Peyer's patch (tissue), 4 donors: ENCODE results near the gene KRTAP2-2. TPM values are rescaled to one million over a fixed set of nuclear protein-coding genes. Genes with fewer than 3 reads are reported as not detected.
"Not testable (repeated sequence)": the region's sequence is repeated elsewhere in the genome, so short reads cannot be mapped to it uniquely, and the experiment has no call there.

Source experiments
- DNase-seq, 3 donors: peaks; one replicate each; pipeline ENCODE4 v3.0.0-alpha.2; 2017 to 2019
- H3K27ac ChIP-seq, 4 donors: fragments of 200-600 bp; sonication (generic); one replicate each; pipeline ENCODE4 v1.5.1; 2016 to 2019
- H3K27me3 ChIP-seq, 2 donors: fragments of 200-600 bp; sonication (generic); one replicate each; pipeline ENCODE4 v1.5.1; 2019
- H3K36me3 ChIP-seq, 3 donors: fragments of 200-600 bp; sonication (generic); one replicate each; pipeline ENCODE4 v1.5.1; 2016 to 2019
- H3K4me1 ChIP-seq, 4 donors: fragments of 200-600 bp; sonication (generic); one replicate each; pipeline ENCODE4 v1.5.1; 2016 to 2019
- H3K4me3 ChIP-seq, 4 donors: fragments of 200-600 bp; sonication (generic); 1 replicate in 3 of 4; 2 replicates in 1 of 4; pipeline ENCODE4 v1.5.1; 2016 to 2019; ENCODE audit warnings: mild to moderate bottlenecking in 1 of 4
- H3K9me3 ChIP-seq, 4 donors: fragments of 200-600 bp; sonication (generic); one replicate each; pipeline ENCODE4 v1.5.1; 2016 to 2019; ENCODE audit warnings: mild to moderate bottlenecking in 1 of 4
- POLR2A ChIP-seq, 2 donors: fragments of 450-650 bp; IDR thresholded peaks; one replicate each; pipeline ENCODE4 v1.5.1; 2017; ENCODE audit warnings: antibody characterized with exemption in 2 of 2, mild to moderate bottlenecking in 2 of 2, moderate library complexity in 2 of 2
- total RNA-seq, 4 donors: library from RNA; depleted of rRNA; stranded (reverse); fragments of >200 nt; gene quantifications; one replicate each; pipeline ENCODE4 v1.1.0, GENCODE V29; 2016
- TF ChIP-seq, protein P1 (sequence below), 6 experiments: fragments of 450-650 bp in 4 of 6; fragments of 200-600 bp in 2 of 6; sonication (generic) in 1 of 6; IDR thresholded peaks; one replicate each; pipeline ENCODE4 v1.5.1; 2017 to 2019; ENCODE audit warnings: antibody characterized with exemption in 6 of 6, mild to moderate bottlenecking in 3 of 6, moderate library complexity in 1 of 6

KRTAP2-2 gene
- total RNA-seq, 4 donors from 2014 or later = not detected

DNA sequence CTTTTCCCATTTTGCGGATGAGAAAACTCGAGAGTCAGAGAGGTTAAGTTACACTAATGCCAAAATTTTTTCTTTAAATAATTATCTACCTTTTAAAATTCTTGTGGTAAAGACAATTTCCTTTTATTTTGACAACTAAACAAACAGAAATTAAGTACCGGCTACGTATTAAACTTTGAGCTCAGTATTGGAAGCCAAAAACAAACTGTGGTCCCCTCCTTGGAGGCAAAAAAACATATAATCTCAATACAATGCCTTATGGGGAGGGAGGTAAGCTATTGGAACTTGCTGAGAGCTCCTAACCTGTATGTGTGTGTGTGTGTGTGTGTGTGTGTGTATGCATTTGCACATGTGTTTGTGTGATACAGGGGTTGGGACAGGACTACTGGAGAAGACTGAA is 8.4 kb upstream of the KRTAP2-2 start:
- Histone ChIP-seq H3K4me3 (no peak overlapping the region), H3K27me3 (no peaks in the 10 kb centered on the region), H3K9me3 (no peaks in the 10 kb centered on the region), H3K4me1 (no peaks in the 10 kb centered on the region), H3K27ac (no peak overlapping the region), H3K36me3 (no peaks in the 10 kb centered on the region)
- TF ChIP-seq, protein P1, sequence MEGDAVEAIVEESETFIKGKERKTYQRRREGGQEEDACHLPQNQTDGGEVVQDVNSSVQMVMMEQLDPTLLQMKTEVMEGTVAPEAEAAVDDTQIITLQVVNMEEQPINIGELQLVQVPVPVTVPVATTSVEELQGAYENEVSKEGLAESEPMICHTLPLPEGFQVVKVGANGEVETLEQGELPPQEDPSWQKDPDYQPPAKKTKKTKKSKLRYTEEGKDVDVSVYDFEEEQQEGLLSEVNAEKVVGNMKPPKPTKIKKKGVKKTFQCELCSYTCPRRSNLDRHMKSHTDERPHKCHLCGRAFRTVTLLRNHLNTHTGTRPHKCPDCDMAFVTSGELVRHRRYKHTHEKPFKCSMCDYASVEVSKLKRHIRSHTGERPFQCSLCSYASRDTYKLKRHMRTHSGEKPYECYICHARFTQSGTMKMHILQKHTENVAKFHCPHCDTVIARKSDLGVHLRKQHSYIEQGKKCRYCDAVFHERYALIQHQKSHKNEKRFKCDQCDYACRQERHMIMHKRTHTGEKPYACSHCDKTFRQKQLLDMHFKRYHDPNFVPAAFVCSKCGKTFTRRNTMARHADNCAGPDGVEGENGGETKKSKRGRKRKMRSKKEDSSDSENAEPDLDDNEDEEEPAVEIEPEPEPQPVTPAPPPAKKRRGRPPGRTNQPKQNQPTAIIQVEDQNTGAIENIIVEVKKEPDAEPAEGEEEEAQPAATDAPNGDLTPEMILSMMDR (IDR thresholded peaks at IDR 0.05) = no peak
- no peak for TF ChIP-seq POLR2A (IDR thresholded peaks at IDR 0.05)
- no peak for DNase-seq

DNA sequence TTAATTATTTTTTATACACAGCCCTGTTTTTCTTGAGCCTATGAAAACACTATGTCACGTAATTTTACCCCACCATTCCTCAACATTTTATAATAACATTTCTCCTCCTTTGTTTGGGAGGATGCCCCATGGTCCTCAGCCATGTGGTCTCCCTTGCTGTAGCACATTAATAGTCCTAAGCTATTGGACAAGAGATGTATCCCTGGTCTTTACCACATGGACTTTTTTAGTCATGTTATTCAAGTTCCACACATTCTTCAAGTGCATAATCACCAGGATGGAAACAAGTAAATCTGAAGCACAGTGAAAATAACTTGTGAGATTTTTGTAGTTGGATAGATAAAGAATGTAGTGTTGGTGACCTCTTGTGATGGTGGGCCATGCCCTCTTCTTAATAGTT is 6.9 kb upstream of the KRTAP2-2 start:
- Histone ChIP-seq H3K4me1 (no peaks in the 10 kb centered on the region), H3K27me3 (no peaks in the 10 kb centered on the region), H3K9me3 (no peaks in the 10 kb centered on the region), H3K36me3 (no peaks in the 10 kb centered on the region), H3K27ac (no peak overlapping the region), H3K4me3 (no peak overlapping the region)
- no peak for DNase-seq
- TF ChIP-seq POLR2A (IDR thresholded peaks at IDR 0.05) = no peak
- TF ChIP-seq, protein P1 (IDR thresholded peaks at IDR 0.05) = no peak

DNA sequence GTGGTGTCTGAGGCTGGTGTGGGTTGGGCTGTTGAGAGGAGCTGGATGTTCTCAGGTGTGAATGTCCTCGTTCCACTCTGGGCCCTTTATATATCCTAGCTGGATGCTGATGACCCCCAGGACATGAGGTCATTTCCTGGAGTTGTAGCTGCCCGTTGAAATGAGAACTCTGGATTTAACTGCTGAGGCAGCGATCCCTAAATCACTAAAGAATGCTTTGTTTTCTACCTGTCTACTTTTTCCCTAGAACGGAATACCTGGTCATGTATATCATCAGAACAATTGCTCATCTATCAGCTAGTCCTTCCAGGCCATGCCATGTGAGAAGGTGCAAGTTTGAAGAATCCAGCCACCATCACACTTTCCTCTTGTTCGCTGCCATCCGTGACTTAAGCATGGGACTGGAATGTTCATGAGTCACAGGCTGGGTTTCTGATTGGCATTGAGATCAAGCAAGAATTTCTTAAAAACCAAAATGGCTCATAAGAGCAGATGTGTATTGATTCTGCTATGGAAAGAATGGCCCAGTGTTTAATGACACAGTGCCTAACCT is 5.1 kb upstream of the KRTAP2-2 start, which contains the start of gene KRTAP2-3:
Gene KRTAP2-3 (minus strand): TSS at position 63 of the 553 bp plus-strand sequence. CDS start 64 bp downstream, outside the sequence.
- no peaks in the 10 kb centered on the region for H3K27me3 ChIP-seq
- no peak for TF ChIP-seq POLR2A (IDR thresholded peaks at IDR 0.05)
- TF ChIP-seq, protein P1 (IDR thresholded peaks at IDR 0.05) = no peak

DNA sequence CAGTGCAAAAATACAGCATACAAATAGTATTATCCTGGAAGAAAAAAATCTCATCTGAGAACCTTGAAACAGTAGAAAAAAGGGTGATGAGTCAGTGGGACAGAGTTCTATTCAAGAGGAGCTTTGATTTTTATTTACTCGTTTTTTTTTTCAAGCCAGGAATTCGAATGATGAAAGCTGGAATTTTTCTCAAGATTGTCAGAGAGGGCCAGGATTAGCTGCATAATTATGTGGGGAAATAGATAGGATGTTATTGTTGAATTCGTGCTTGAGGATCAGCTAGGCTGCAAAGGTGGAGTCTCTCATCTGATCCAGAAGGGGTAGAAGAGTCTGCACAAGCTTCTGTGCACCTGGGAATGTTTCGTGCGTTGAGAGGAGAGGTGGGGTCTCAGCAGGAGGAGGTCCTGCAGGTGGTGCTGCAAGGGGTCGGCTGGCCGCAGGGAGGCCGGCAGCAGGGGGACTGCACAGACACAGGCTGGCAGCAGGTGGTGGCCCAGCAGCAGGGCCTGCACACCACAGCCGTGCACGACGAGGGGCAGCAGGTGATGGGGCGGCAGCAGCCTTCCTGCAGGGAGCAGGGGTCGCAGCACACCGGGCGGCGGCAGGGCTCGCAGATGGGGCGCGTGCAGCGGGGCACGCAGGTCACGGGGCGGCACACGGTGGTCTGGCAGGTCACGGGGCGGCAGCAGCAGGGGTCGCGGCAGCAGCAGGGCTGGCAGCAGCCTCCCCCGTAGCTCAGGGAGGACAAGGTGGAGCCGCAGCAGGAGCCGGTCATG is 4.4 kb upstream of the KRTAP2-2 start:
- H3K4me3 ChIP-seq, H3K4me1 ChIP-seq, H3K36me3 ChIP-seq, H3K27ac ChIP-seq, H3K9me3 ChIP-seq, DNase-seq, H3K27me3 ChIP-seq: not testable (repeated sequence)

More for the DNA sequence above, 5.1 kb upstream of the KRTAP2-2 start, which contains the start of gene KRTAP2-3:
- Histone ChIP-seq H3K4me3 (no peak within 1 kb of the TSS), H3K9me3 (no peaks in the 10 kb centered on the region), H3K36me3 (no peaks in the 10 kb centered on the region), H3K27ac (no peak within 1 kb of the TSS), H3K4me1 (no peaks in the 10 kb centered on the region)
- DNase-seq = no peak

DNA sequence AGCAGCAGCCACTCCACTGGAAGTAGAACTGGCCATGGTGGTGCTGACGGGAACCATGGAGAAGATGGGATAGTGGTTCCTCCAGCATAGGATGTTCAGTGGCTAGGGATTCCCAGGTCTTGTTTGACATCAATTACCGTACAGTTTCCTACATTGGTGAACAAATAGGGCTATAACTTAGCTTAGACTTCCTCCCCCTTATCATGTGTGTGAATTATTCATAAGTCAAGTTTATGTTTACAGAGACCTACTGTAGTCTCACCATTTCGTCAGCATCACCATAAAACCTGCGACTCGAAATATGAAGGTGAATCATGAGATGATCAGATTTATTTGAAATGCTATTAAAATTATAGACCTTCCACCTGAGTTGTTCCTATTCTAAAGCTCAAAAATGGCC is 3.7 kb upstream of the KRTAP2-2 start:
- Histone ChIP-seq H3K27ac (no peak overlapping the region), H3K4me3 (no peak overlapping the region), H3K27me3 (no peaks in the 10 kb centered on the region), H3K9me3 (no peaks in the 10 kb centered on the region), H3K36me3 (no peaks in the 10 kb centered on the region), H3K4me1 (no peaks in the 10 kb centered on the region)
- no peak for DNase-seq
- TF ChIP-seq POLR2A (IDR thresholded peaks at IDR 0.05) = no peak
- TF ChIP-seq, protein P1 (IDR thresholded peaks at IDR 0.05) = no peak

DNA sequence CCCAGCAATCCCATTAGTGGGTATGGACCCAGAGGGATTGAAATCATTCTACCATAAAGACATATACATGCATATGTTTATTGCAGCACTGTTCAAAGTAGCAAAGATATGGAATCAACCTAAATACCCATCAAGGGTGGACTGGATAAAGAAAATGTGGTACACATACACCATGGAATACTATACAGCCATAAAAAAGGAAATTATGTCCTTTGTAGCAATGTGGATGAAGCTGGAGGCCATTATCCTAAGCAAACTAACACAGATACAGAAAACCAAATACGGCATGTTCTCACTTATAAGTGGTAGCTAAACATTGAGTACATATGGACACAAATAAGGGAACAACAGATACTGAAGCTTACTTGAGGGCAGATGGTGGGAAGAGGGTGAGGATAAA is 2.5 kb upstream of the KRTAP2-2 start:
- Histone ChIP-seq H3K27me3 (no peaks in the 10 kb centered on the region), H3K4me3 (no peak overlapping the region), H3K36me3 (no peaks in the 10 kb centered on the region), H3K27ac (no peak overlapping the region), H3K4me1 (no peaks in the 10 kb centered on the region), H3K9me3 (no peaks in the 10 kb centered on the region)
- no peak for DNase-seq
- TF ChIP-seq POLR2A (IDR thresholded peaks at IDR 0.05) = no peak
- TF ChIP-seq, protein P1 (IDR thresholded peaks at IDR 0.05) = no peak

- H3K4me3 ChIP-seq, DNase-seq: not testable (repeated sequence)
Observed at GRCh38 chr17:41054556-41054955, 474 bp downstream of the KRTAP2-2 start.

More at GRCh38 chr17:41054556-41054955, 474 bp downstream of the KRTAP2-2 start:
- not testable (repeated sequence) for H3K36me3 ChIP-seq, H3K4me1 ChIP-seq, H3K27ac ChIP-seq, H3K9me3 ChIP-seq, H3K27me3 ChIP-seq
